ENCODE data around the gene MAPK12. TPM values are rescaled to one million over a fixed set of nuclear protein-coding genes. Genes with fewer than 3 reads are reported as not detected.

The MAPK12 gene
- total and polyA plus RNA-seq, 4 donors = 0.83 to 2.8 (median 1.9) TPM

GRCh38 chr22:50226875-50227165, 34.7 kb downstream of the MAPK12 start:
- Histone ChIP-seq H3K27me3 (ENCODE audit: control insufficient read depth in 4 of 4, insufficient read depth in 4 of 4, low read length in 3 of 4) (no peaks in the 10 kb centered on the region), H3K27ac (ENCODE audit: low read depth in 1 of 2, low read length in 2 of 2) (no peak overlapping the region), H3K9ac (ENCODE audit: low read depth in 1 of 2, low read length in 2 of 2) (no peak overlapping the region), H3K4me1 (ENCODE audit: control insufficient read depth in 4 of 4, insufficient read depth in 4 of 4, low read length in 3 of 4) (no peaks in the 10 kb centered on the region), H3K36me3 (ENCODE audit: control insufficient read depth in 4 of 4, insufficient read depth in 3 of 4, low read depth in 1 of 4, low read length in 3 of 4) (peaks cover 15 to 62% (median 25%) of the 10 kb centered on the region in 4 donors), H3K9me3 (ENCODE audit: control insufficient read depth in 4 of 4, low read length in 3 of 4) (no peaks in the 10 kb centered on the region), H3K4me3 (ENCODE audit: low read depth in 1 of 3, low read length in 3 of 3) (no peak overlapping the region)
- DNase-seq (ENCODE audit: low spot score) = no peak
- WGBS = 94% methylated on average over 18 of the region's 18 CpGs
- no peak for TF ChIP-seq SP1 (IDR thresholded peaks at IDR 0.05)
- no peak for TF ChIP-seq NR2F2 (IDR thresholded peaks at IDR 0.05)
- TF ChIP-seq TAF1 (conservative IDR thresholded peaks at IDR 0.05) = no peak
- TF ChIP-seq FOXA2 (IDR thresholded peaks at IDR 0.05) = no peak
- TF ChIP-seq, protein P1, sequence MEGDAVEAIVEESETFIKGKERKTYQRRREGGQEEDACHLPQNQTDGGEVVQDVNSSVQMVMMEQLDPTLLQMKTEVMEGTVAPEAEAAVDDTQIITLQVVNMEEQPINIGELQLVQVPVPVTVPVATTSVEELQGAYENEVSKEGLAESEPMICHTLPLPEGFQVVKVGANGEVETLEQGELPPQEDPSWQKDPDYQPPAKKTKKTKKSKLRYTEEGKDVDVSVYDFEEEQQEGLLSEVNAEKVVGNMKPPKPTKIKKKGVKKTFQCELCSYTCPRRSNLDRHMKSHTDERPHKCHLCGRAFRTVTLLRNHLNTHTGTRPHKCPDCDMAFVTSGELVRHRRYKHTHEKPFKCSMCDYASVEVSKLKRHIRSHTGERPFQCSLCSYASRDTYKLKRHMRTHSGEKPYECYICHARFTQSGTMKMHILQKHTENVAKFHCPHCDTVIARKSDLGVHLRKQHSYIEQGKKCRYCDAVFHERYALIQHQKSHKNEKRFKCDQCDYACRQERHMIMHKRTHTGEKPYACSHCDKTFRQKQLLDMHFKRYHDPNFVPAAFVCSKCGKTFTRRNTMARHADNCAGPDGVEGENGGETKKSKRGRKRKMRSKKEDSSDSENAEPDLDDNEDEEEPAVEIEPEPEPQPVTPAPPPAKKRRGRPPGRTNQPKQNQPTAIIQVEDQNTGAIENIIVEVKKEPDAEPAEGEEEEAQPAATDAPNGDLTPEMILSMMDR (IDR thresholded peaks at IDR 0.05; ENCODE audit: low read depth, low read length, missing input control) = no peak
- TF ChIP-seq, protein P2, sequence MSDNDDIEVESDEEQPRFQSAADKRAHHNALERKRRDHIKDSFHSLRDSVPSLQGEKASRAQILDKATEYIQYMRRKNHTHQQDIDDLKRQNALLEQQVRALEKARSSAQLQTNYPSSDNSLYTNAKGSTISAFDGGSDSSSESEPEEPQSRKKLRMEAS (IDR thresholded peaks at IDR 0.05) = no peak
- TF ChIP-seq EGR1 (IDR thresholded peaks at IDR 0.05; ENCODE audit: low read depth in 2 of 2) = no peak
- no peak for TF ChIP-seq GABPA (IDR thresholded peaks at IDR 0.05 in 1 of 2, conservative IDR thresholded peaks at IDR 0.05 in 1 of 2)
- TF ChIP-seq, protein P3, sequence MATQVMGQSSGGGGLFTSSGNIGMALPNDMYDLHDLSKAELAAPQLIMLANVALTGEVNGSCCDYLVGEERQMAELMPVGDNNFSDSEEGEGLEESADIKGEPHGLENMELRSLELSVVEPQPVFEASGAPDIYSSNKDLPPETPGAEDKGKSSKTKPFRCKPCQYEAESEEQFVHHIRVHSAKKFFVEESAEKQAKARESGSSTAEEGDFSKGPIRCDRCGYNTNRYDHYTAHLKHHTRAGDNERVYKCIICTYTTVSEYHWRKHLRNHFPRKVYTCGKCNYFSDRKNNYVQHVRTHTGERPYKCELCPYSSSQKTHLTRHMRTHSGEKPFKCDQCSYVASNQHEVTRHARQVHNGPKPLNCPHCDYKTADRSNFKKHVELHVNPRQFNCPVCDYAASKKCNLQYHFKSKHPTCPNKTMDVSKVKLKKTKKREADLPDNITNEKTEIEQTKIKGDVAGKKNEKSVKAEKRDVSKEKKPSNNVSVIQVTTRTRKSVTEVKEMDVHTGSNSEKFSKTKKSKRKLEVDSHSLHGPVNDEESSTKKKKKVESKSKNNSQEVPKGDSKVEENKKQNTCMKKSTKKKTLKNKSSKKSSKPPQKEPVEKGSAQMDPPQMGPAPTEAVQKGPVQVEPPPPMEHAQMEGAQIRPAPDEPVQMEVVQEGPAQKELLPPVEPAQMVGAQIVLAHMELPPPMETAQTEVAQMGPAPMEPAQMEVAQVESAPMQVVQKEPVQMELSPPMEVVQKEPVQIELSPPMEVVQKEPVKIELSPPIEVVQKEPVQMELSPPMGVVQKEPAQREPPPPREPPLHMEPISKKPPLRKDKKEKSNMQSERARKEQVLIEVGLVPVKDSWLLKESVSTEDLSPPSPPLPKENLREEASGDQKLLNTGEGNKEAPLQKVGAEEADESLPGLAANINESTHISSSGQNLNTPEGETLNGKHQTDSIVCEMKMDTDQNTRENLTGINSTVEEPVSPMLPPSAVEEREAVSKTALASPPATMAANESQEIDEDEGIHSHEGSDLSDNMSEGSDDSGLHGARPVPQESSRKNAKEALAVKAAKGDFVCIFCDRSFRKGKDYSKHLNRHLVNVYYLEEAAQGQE (IDR thresholded peaks at IDR 0.05) = no peak
- TF ChIP-seq ZBTB33 (IDR thresholded peaks at IDR 0.05) = no peak
- TF ChIP-seq YY1 (IDR thresholded peaks at IDR 0.05) = no peak
- TF ChIP-seq RAD21 (IDR thresholded peaks at IDR 0.05) = no peak
- no peak for TF ChIP-seq HNF4G (IDR thresholded peaks at IDR 0.05)
- no peak for TF ChIP-seq RXRA (IDR thresholded peaks at IDR 0.05)
- no peak for TF ChIP-seq FOXA1 (IDR thresholded peaks at IDR 0.05)
- TF ChIP-seq JUND (IDR thresholded peaks at IDR 0.05) = no peak
- TF ChIP-seq, protein P4, sequence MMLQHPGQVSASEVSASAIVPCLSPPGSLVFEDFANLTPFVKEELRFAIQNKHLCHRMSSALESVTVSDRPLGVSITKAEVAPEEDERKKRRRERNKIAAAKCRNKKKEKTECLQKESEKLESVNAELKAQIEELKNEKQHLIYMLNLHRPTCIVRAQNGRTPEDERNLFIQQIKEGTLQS (IDR thresholded peaks at IDR 0.05) = no peak
- no peak for TF ChIP-seq HNF4A (conservative IDR thresholded peaks at IDR 0.05)

All from liver (tissue), 9 donors.